PC-9 (cell line): ENCODE data around the gene NFIA. TPM values are rescaled to one million over a fixed set of nuclear protein-coding genes. Genes with fewer than 3 reads are reported as not detected.

ENCODE experiments used
- BruUV-seq: library from RNA; stranded (reverse); fragments of 400-500 nt; replicated peaks from 2 replicates; lab custom pipeline; 2021; lab: Mats Ljungman, UMichigan
- CTCF ChIA-PET: fragments of 300-600 bp; sonication (Branson Sonifier 250); formaldehyde crosslinking; loops from one replicate; lab custom pipeline; 2022; ENCODE audit warnings: antibody characterized with exemption; lab: Charles Lee
- POLR2A ChIA-PET: fragments of 300-600 bp; sonication (Branson Sonifier 250); formaldehyde crosslinking; loops from one replicate; lab custom pipeline; 2022; ENCODE audit warnings: antibody characterized with exemption; ENCODE audit not compliant: unreplicated experiment; lab: Charles Lee
- DNase-seq, 2 experiments: peaks; one replicate each; pipeline versions ENCODE4 v3.0.0 to v3.0.0-alpha.2; 2015 to 2022; ENCODE audit warnings: mixed read lengths in 1 of 2
- H2AFZ ChIP-seq: fragments of 200-600 bp; sonication (generic); 2 replicates; pipeline ENCODE4 v1.8.1; 2017; ENCODE audit warnings: antibody characterized with exemption
- H3F3A ChIP-seq: fragments of 200-600 bp; sonication (generic); 2 replicates; pipeline ENCODE4 v1.8.1; 2017; ENCODE audit warnings: antibody characterized with exemption, mild to moderate bottlenecking, low read depth; ENCODE audit not compliant: insufficient read depth
- H3K27ac ChIP-seq: fragments of 200-600 bp; sonication (generic); 2 replicates; pipeline ENCODE4 v1.6.1; 2016; ENCODE audit warnings: mixed run types
- H3K27me3 ChIP-seq: fragments of 200-600 bp; sonication (generic); 2 replicates; pipeline ENCODE4 v1.6.1; 2016; ENCODE audit warnings: low read depth, mixed run types; ENCODE audit not compliant: insufficient read depth
- H3K36me3 ChIP-seq: fragments of 200-600 bp; sonication (generic); 2 replicates; pipeline ENCODE4 v1.6.1; 2016; ENCODE audit warnings: low read depth, mixed run types
- H3K4me1 ChIP-seq: fragments of 200-600 bp; sonication (generic); replicated peaks from 2 replicates; pipeline ENCODE4 v1.6.1; 2016; ENCODE audit warnings: mixed run types; ENCODE audit not compliant: insufficient read depth
- H3K4me2 ChIP-seq: fragments of 200-600 bp; sonication (generic); 2 replicates; pipeline ENCODE4 v1.6.1; 2017; ENCODE audit warnings: mixed run types
- H3K4me3 ChIP-seq: fragments of 200-600 bp; sonication (generic); 2 replicates; pipeline ENCODE4 v1.6.1; 2016; ENCODE audit warnings: mixed run types
- H3K79me2 ChIP-seq: fragments of 200-600 bp; sonication (generic); 2 replicates; pipeline ENCODE4 v1.6.1; 2017; ENCODE audit warnings: low read depth, mixed run types
- H3K9me2 ChIP-seq: fragments of 200-600 bp; sonication (generic); 2 replicates; pipeline ENCODE4 v1.8.1; 2017; ENCODE audit warnings: mild to moderate bottlenecking; ENCODE audit not compliant: insufficient read depth
- H3K9me3 ChIP-seq: fragments of 200-600 bp; sonication (generic); 2 replicates; pipeline ENCODE4 v1.8.1; 2016; ENCODE audit warnings: low read depth; ENCODE audit not compliant: insufficient read depth
- H4K20me1 ChIP-seq: fragments of 200-600 bp; sonication (generic); 2 replicates; pipeline ENCODE4 v1.8.1; 2017; ENCODE audit not compliant: insufficient read depth
- EZH2 ChIP-seq: fragments of 200-600 bp; sonication (generic); IDR thresholded peaks from 2 replicates; pipeline ENCODE4 v1.8.0; 2017; ENCODE audit warnings: antibody characterized with exemption, low read depth
- intact Hi-C: fragments of 100-400 bp; cut with micrococcal nuclease; formaldehyde crosslinking; loops from one replicate; pipeline ENCODE4 v1.10.0; 2022; ENCODE audit not compliant: unreplicated experiment
- total RNA-seq: library from RNA; stranded (reverse); gene quantifications from 2 replicates; pipeline ENCODE4 v1.2.3, GENCODE V29; 2021
- TF ChIP-seq, protein P1 (sequence below): fragments of 200-600 bp; sonication (generic); conservative IDR thresholded peaks from 2 replicates; pipeline ENCODE4 v1.6.1; 2017; ENCODE audit warnings: mixed run types, antibody characterized with exemption, mild to moderate bottlenecking, moderate library complexity

NFIA gene
- total RNA-seq, 1 experiment from 2014 or later = 26.7 TPM

- CTCF ChIA-PET = no interaction called here
- Histone ChIP-seq H3K27me3 (no peaks in the 10 kb centered on the region), H3K4me2 (no peak overlapping the region), H2AFZ (no peak overlapping the region), H3K4me3 (no peak overlapping the region), H3F3A (peaks cover 4% of the 10 kb centered on the region; the same call in 1 of the 2 replicates), H3K79me2 (no peaks in the 10 kb centered on the region), H3K9me3 (no peaks in the 10 kb centered on the region), H4K20me1 (no peaks in the 10 kb centered on the region), H3K36me3 (0 out of 2 replicates have a peak, but pooled peaks cover 4% of the 10 kb centered on the region), H3K4me1 (no peaks in the 10 kb centered on the region), H3K27ac (no peak overlapping the region), H3K9me2 (no peaks in the 10 kb centered on the region; the same call in 1 of the 2 replicates)
- POLR2A ChIA-PET = no interaction called here
- intact Hi-C loops = no loop called here
- TF ChIP-seq, protein P1, sequence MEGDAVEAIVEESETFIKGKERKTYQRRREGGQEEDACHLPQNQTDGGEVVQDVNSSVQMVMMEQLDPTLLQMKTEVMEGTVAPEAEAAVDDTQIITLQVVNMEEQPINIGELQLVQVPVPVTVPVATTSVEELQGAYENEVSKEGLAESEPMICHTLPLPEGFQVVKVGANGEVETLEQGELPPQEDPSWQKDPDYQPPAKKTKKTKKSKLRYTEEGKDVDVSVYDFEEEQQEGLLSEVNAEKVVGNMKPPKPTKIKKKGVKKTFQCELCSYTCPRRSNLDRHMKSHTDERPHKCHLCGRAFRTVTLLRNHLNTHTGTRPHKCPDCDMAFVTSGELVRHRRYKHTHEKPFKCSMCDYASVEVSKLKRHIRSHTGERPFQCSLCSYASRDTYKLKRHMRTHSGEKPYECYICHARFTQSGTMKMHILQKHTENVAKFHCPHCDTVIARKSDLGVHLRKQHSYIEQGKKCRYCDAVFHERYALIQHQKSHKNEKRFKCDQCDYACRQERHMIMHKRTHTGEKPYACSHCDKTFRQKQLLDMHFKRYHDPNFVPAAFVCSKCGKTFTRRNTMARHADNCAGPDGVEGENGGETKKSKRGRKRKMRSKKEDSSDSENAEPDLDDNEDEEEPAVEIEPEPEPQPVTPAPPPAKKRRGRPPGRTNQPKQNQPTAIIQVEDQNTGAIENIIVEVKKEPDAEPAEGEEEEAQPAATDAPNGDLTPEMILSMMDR = no peak
- no peak for TF ChIP-seq EZH2
- no peak for DNase-seq
- BruUV-seq = no TSS peak
These were observed 292.9 kb downstream of the NFIA start for GRCh38 chr1:61375082-61375880.

DNA sequence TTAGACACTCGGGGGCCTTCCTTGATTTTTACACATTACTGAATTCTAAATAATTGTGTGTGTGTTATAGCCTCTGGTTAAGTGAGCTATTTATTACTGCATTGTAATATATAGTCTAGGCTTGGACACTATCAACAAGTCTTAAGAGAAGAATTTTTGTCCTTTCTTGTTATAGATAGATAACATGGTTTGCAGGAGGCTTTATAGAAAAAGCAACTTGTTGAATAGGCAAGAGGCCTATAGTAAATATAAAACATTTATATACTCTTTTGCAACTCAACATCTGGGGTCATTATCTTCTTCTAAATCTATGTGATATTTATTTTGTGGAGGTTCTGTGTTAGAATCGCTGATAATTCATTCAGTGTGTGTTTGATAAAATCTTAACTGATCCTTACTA is 293.8 kb downstream of the NFIA start:
- Histone ChIP-seq H3F3A (peaks cover 4% of the 10 kb centered on the region; the same call in 1 of the 2 replicates), H3K9me2 (no peaks in the 10 kb centered on the region; the same call in 1 of the 2 replicates), H2AFZ (no peak overlapping the region), H4K20me1 (no peaks in the 10 kb centered on the region), H3K27me3 (no peaks in the 10 kb centered on the region), H3K4me1 (no peaks in the 10 kb centered on the region), H3K27ac (no peak overlapping the region), H3K4me2 (no peak overlapping the region), H3K36me3 (0 out of 2 replicates have a peak, but pooled peaks cover 4% of the 10 kb centered on the region), H3K79me2 (no peaks in the 10 kb centered on the region), H3K9me3 (no peaks in the 10 kb centered on the region), H3K4me3 (no peak overlapping the region)
- no peak for TF ChIP-seq EZH2
- TF ChIP-seq, protein P1 = no peak
- intact Hi-C loops = no loop called here
- CTCF ChIA-PET = no interaction called here
- POLR2A ChIA-PET = no interaction called here
- no peak for DNase-seq
- no TSS peak for BruUV-seq

GRCh38 chr1:61377242-61377958 is 295.0 kb downstream of the NFIA start:
- TF ChIP-seq EZH2 = no peak
- TF ChIP-seq, protein P1 = no peak
- Histone ChIP-seq H3K9me2 (no peaks in the 10 kb centered on the region), H3K79me2 (no peaks in the 10 kb centered on the region), H3F3A (peaks cover 4% of the 10 kb centered on the region; the same call in 1 of the 2 replicates), H2AFZ (no peak overlapping the region), H3K4me1 (no peaks in the 10 kb centered on the region), H3K4me2 (no peak overlapping the region), H3K27me3 (no peaks in the 10 kb centered on the region), H3K36me3 (no peaks in the 10 kb centered on the region), H4K20me1 (no peaks in the 10 kb centered on the region), H3K27ac (no peak overlapping the region), H3K9me3 (no peaks in the 10 kb centered on the region), H3K4me3 (no peak overlapping the region)
- ChIA-PET POLR2A (no interaction called here), CTCF (no interaction called here)
- no peak for DNase-seq
- intact Hi-C loops = no loop called here
- no TSS peak for BruUV-seq
